ENCODE results near the gene CLDN20. TPM values are rescaled to one million over a fixed set of nuclear protein-coding genes. Genes with fewer than 3 reads are reported as not detected.
"Not testable (repeated sequence)": the region's sequence is repeated elsewhere in the genome, so short reads cannot be mapped to it uniquely, and the experiment has no call there.

The CLDN20 gene
- polyA plus RNA-seq, 1 donor: 0.76 TPM

GRCh38 chr6:155268088-155268867 is 4.5 kb downstream of the CLDN20 start:
- not testable (repeated sequence) for DNase-seq (ENCODE audit: low read depth)

GRCh38 chr6:155269765-155270164 is 6.0 kb downstream of the CLDN20 start:
- DNase-seq (ENCODE audit: low read depth): no peak

GRCh38 chr6:155270561-155271091 is 6.8 kb downstream of the CLDN20 start:
- DNase-seq (ENCODE audit: low read depth): no peak

- no peak for DNase-seq (ENCODE audit: low read depth)
These were observed 7.3 kb downstream of the CLDN20 start for GRCh38 chr6:155271145-155271544.

GRCh38 chr6:155272353-155273232 is 8.8 kb downstream of the CLDN20 start:
- peak; percentile 35 for DNase-seq (ENCODE audit: low read depth)

- DNase-seq (ENCODE audit: low read depth): no peak
These were observed 9.6 kb downstream of the CLDN20 start for GRCh38 chr6:155273431-155273830.

- DNase-seq (ENCODE audit: low read depth): no peak
These were observed 10.3 kb downstream of the CLDN20 start for GRCh38 chr6:155274106-155274505.

GRCh38 chr6:155274533-155274932 is 10.7 kb downstream of the CLDN20 start:
- no peak for DNase-seq (ENCODE audit: low read depth)

- no peak for DNase-seq (ENCODE audit: low read depth)
These were observed 12.1 kb downstream of the CLDN20 start for GRCh38 chr6:155275808-155276480.

- DNase-seq (ENCODE audit: low read depth): no peak
These were observed 12.8 kb downstream of the CLDN20 start for GRCh38 chr6:155276638-155277037.

- no peak for DNase-seq (ENCODE audit: low read depth)
These were observed 14.7 kb downstream of the CLDN20 start for GRCh38 chr6:155278319-155279049.

GRCh38 chr6:155284775-155285174 is 21.0 kb downstream of the CLDN20 start:
- no peak for DNase-seq (ENCODE audit: low read depth)

GRCh38 chr6:155287762-155288161 is 23.9 kb downstream of the CLDN20 start:
- no peak for DNase-seq (ENCODE audit: low read depth)

- no peak for DNase-seq (ENCODE audit: low read depth)
These were observed 26.7 kb downstream of the CLDN20 start for GRCh38 chr6:155290491-155290890.

- DNase-seq (ENCODE audit: low read depth): no peak
These were observed 27.5 kb downstream of the CLDN20 start for GRCh38 chr6:155291291-155291690.

GRCh38 chr6:155292711-155293110 is 28.9 kb downstream of the CLDN20 start:
- DNase-seq (ENCODE audit: low read depth): no peak

- DNase-seq (ENCODE audit: low read depth): no peak
These were observed 33.9 kb downstream of the CLDN20 start for GRCh38 chr6:155297669-155298068.

- DNase-seq (ENCODE audit: low read depth): no peak
These were observed 38.1 kb downstream of the CLDN20 start for GRCh38 chr6:155301867-155302266.

- DNase-seq (ENCODE audit: low read depth): no peak
These were observed 39.6 kb downstream of the CLDN20 start for GRCh38 chr6:155303361-155303870.

GRCh38 chr6:155306958-155307357 is 43.1 kb downstream of the CLDN20 start:
- DNase-seq (ENCODE audit: low read depth): no peak

- DNase-seq (ENCODE audit: low read depth): no peak
These were observed 45.3 kb downstream of the CLDN20 start for GRCh38 chr6:155309150-155309549.

All from forelimb muscle (tissue), 1 donor.